KMS-11 (cell line): Measurements from ENCODE around the gene DHH.

Experiments used
- H2AFZ ChIP-seq: fragments of 200-600 bp; sonication (generic); 2 replicates; pipeline ENCODE4 v1.6.1; 2016; ENCODE audit warnings: antibody characterized with exemption, mixed run types, low read depth
- H3K27ac ChIP-seq: fragments of 200-600 bp; sonication (generic); 2 replicates; pipeline ENCODE4 v1.6.1; 2016; ENCODE audit warnings: mild to moderate bottlenecking, mixed run types
- H3K27me3 ChIP-seq: fragments of 200-600 bp; sonication (generic); 2 replicates; pipeline ENCODE4 v1.6.1; 2017; ENCODE audit warnings: mild to moderate bottlenecking, low read depth, mixed run types, moderate library complexity; ENCODE audit not compliant: insufficient read depth
- H3K36me3 ChIP-seq: fragments of 200-600 bp; sonication (generic); 2 replicates; pipeline ENCODE4 v1.6.1; 2017; ENCODE audit warnings: mild to moderate bottlenecking, mixed run types; ENCODE audit not compliant: insufficient read depth
- H3K4me1 ChIP-seq: fragments of 200-600 bp; sonication (generic); 2 replicates; pipeline ENCODE4 v1.6.1; 2016; ENCODE audit warnings: mild to moderate bottlenecking, low read depth, mixed run types; ENCODE audit not compliant: poor library complexity, severe bottlenecking
- H3K4me2 ChIP-seq: fragments of 200-600 bp; sonication (generic); 2 replicates; pipeline ENCODE4 v1.7.0; 2016; ENCODE audit warnings: mild to moderate bottlenecking, mixed run types
- H3K4me3 ChIP-seq: fragments of 200-600 bp; sonication (generic); IDR thresholded peaks from 2 replicates; pipeline ENCODE4 v1.6.1; 2017; ENCODE audit warnings: low read depth, low read length, mixed read lengths; ENCODE audit not compliant: insufficient read depth
- H3K79me2 ChIP-seq: fragments of 200-600 bp; sonication (generic); 2 replicates; pipeline ENCODE4 v1.6.1; 2016; ENCODE audit warnings: low read depth, mixed run types; ENCODE audit not compliant: insufficient read depth
- H3K9ac ChIP-seq: fragments of 200-600 bp; sonication (generic); 2 replicates; pipeline ENCODE4 v1.6.1; 2016; ENCODE audit warnings: mild to moderate bottlenecking, mixed run types
- H4K20me1 ChIP-seq: fragments of 200-600 bp; sonication (generic); 2 replicates; pipeline ENCODE4 v1.6.1; 2016; ENCODE audit warnings: mild to moderate bottlenecking, mixed run types; ENCODE audit not compliant: insufficient read depth
- TF ChIP-seq, protein P1 (sequence below): fragments of 200-600 bp; sonication (generic); conservative IDR thresholded peaks from 2 replicates; pipeline ENCODE4 v1.6.1; 2017; ENCODE audit warnings: low read depth, mild to moderate bottlenecking, antibody characterized with exemption, low read length, moderate library complexity, mixed read lengths

DHH gene

DNA sequence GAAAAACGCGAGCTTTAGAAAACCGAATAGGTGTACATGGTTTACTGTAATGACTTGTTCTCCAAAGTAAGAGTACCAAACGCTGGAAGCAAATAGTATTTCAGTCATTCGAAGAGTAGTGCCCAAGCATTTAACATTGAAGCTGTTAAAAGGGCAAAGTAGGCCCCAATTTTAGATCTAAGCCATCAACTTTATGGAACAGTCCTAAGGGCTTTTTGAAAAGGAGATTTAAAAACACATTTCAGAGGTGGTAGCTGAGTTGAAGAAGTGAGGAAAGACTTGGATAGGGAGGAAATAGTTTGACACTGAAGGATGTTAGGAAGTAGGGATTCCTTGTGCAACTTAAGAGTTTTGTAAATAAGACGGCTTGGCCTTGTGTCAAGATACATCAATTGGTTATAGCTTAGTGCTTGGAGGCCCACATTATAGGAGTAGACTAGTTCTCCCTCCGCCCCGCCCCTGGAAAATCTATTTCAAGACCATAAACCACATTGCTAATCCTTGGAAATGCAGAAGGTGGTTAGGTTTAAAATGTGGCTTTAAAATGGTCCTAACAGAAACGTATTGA lies 37.4 kb upstream of the DHH start:
- H3K4me1 ChIP-seq, result peaks cover 31% of the 10 kb centered on the region
- H3K27ac ChIP-seq, result peak overlapping the region; percentile 64
- peak overlapping the region; percentile 55 for H2AFZ ChIP-seq
- H3K27me3 ChIP-seq, result no peaks in the 10 kb centered on the region
- peaks cover 12% of the 10 kb centered on the region; the same call in 1 of the 2 replicates for H4K20me1 ChIP-seq
- H3K4me2 ChIP-seq, result peak overlapping the region; percentile 94
- H3K79me2 ChIP-seq, result peaks cover 45% of the 10 kb centered on the region
- H3K4me3 ChIP-seq, result no peak overlapping the region
- peak overlapping the region; percentile 100 for H3K9ac ChIP-seq
- TF ChIP-seq, protein P1, sequence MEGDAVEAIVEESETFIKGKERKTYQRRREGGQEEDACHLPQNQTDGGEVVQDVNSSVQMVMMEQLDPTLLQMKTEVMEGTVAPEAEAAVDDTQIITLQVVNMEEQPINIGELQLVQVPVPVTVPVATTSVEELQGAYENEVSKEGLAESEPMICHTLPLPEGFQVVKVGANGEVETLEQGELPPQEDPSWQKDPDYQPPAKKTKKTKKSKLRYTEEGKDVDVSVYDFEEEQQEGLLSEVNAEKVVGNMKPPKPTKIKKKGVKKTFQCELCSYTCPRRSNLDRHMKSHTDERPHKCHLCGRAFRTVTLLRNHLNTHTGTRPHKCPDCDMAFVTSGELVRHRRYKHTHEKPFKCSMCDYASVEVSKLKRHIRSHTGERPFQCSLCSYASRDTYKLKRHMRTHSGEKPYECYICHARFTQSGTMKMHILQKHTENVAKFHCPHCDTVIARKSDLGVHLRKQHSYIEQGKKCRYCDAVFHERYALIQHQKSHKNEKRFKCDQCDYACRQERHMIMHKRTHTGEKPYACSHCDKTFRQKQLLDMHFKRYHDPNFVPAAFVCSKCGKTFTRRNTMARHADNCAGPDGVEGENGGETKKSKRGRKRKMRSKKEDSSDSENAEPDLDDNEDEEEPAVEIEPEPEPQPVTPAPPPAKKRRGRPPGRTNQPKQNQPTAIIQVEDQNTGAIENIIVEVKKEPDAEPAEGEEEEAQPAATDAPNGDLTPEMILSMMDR, result no peak
- H3K36me3 ChIP-seq, result peaks cover 22% of the 10 kb centered on the region; the same call in 1 of the 2 replicates

DNA sequence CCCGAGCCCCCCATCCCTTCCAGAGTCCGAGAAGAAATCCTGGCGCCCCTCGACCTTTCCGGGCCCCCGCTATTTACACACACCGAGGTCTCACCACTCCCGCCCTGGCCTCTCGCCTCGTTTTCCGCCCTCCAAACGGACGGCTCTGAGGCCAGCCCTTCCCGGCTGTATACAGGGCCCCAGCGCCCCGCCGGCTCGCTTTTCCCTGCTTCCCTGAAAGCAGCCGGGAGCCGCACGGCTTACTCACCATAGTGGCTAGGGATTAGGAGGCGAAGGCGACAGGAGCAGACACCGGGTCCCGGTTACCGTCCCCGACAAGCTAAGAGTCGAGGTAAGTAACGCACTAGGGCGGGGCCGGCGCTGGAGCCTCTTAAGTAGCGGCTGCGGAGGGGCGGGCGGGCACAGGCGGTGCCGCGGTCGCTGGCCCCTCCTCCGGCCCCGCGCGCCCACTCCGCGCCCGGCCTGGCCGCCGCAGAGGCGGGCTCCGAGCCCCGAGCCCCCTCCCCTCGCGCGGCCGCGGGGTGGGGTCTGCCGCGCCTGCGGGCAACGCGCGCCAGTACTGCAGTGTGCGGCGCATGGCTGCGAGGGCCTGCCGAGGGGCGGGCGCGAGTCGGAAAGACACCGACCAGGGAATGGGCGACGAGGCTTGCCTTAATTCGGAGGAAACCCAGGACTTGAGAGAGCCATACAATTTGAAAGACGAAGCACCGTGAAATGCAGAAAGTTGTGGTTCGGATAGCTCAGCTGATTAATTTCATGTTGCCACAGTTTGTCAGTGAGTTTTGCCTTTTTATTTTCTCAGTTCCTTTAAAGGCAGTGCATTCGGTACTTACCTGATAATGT lies 36.7 kb upstream of the DHH start, which contains the start of gene TUBA1B:
Gene TUBA1B (minus strand): TSS at position 345 of the 843 bp plus-strand sequence. CDS start 95 bp downstream, at position 250.
- peaks cover 31% of the 10 kb centered on the region for H3K4me1 ChIP-seq
- peak within 1 kb of the TSS; percentile 56 for H3K4me3 ChIP-seq
- H3K27me3 ChIP-seq, result no peaks in the 10 kb centered on the region
- TF ChIP-seq, protein P1, result no peak
- H3K4me2 ChIP-seq, result peak within 1 kb of the TSS; percentile 99
- H3K27ac ChIP-seq, result peak within 1 kb of the TSS; percentile 100
- peaks cover 12% of the 10 kb centered on the region; the same call in 1 of the 2 replicates for H4K20me1 ChIP-seq
- peak within 1 kb of the TSS; percentile 55 for H2AFZ ChIP-seq
- H3K9ac ChIP-seq, result peak within 1 kb of the TSS; percentile 100
- H3K79me2 ChIP-seq, result peaks cover 45% of the 10 kb centered on the region
- H3K36me3 ChIP-seq, result peaks cover 22% of the 10 kb centered on the region; the same call in 1 of the 2 replicates

DNA sequence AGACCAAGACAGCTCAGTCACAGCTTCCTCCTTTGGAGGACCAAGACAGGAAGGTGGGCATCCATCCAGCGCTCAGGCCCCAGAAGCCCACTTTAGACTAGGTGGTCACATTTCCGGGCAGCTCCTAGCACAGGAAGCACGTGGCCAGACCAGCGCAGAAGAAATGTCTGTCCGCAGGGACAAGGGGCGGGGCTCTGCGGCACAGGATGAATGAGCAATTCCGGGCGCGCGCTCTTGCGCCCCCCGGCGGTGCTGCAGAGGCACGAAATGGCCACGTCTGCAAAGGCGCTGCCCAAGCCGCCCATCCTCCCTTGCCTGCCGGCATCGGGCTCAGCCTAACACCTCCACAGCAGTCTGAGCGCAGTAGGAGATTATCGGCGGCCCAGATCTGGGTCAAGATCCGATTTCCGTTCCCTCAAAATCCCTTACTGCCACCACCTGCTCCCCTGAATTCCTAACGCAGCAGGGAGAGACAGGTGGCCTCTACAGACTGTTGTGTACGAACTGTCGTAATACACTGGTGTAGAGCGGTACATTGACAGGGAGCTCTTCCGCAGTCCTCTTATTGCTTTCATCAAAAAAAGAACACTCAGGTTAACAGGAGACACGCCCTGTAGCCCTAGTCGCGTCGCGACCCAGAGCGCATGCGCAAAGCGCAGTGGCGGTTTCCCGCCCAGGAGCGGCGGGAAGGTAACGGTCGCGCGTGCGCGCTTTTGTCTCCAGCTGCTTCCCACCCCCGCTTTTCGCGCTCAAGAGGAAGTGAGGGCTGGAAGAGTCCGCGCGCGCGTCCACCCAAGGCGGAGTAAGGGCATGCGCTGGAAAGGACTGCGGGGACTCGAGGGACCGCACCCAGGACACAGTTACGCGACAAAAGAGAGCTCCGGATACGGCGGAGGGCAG lies 35.8 kb upstream of the DHH start:
- Histone ChIP-seq H3K9ac (peak overlapping the region; percentile 100), H3K4me1 (peaks cover 31% of the 10 kb centered on the region), H3K4me3 (peak overlapping the region; percentile 56), H2AFZ (no peak overlapping the region), H4K20me1 (peaks cover 12% of the 10 kb centered on the region; the same call in 1 of the 2 replicates), H3K27me3 (no peaks in the 10 kb centered on the region), H3K36me3 (peaks cover 22% of the 10 kb centered on the region; the same call in 1 of the 2 replicates), H3K4me2 (peak overlapping the region; percentile 99), H3K79me2 (peaks cover 45% of the 10 kb centered on the region), H3K27ac (peak overlapping the region; percentile 100)
- TF ChIP-seq, protein P1, result peak; percentile 92
